GM12864 (cell line): ENCODE measurements around the gene HDAC11.
"Not testable (repeated sequence)": the region's sequence is repeated elsewhere in the genome, so short reads cannot be mapped to it uniquely, and the experiment has no call there.

Source experiments
- DNase-seq: peaks from one replicate; pipeline ENCODE4 v3.0.0-alpha.2; 2011; ENCODE audit warnings: low read depth
- H3K4me3 ChIP-seq: 2 replicates; pipeline ENCODE4 v1.5.1; 2011; ENCODE audit warnings: mild to moderate bottlenecking, low read depth, low read length, control low read depth
- TF ChIP-seq, protein P1 (sequence below): IDR thresholded peaks from 2 replicates; pipeline ENCODE4 v1.5.1; 2011; ENCODE audit warnings: low read depth, mild to moderate bottlenecking, moderate library complexity, low read length, control low read depth, inconsistent platforms; ENCODE audit errors: missing control alignments

The HDAC11 gene

DNA sequence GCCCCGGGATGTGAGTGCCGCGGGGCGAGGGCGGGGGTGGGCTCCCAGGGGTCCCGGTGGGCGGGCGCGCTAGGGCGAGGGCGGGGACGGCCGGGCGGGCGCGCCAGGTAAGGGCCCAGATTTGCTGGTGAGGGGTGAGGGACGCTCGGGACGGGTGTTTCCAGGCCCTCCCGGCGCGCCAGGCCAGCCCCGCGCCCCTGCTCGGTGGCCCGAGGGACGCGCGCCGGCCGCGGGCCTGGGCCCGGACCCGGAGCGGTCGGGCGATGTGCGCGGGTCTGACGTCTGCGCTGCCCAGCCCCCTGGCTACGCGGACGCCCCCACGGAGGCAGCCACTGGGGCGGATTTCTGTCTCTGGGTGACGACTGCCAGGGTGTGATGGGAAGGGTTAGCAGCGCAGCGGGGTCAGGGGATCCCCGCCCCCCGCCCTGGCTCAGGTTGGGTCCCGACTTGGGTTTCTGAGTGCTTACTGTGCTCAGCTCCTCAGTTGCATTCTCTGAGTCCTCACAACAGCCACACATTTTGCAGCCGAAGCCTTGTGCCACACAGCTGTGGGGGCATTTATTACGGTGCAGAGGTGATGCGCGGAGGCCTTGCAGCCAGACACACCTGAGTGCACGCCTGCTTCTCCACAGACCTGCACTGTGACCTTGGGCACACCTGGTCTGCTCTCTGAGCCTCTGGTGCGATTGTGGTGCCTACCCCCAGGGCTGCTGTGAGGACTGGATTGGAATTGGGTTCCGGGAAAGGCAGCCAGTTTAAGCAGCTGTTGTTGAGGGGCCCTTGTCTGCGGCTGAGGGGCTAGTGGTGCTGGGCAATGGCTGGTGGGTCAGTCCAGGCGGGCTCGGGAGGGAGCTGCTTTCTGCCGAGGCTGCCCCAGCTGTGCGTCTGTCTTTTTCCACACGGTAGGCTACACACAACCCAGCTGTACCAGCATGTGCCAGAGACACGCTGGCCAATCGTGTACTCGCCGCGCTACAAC is 523 bp downstream of the HDAC11 start:
- TF ChIP-seq, protein P1, sequence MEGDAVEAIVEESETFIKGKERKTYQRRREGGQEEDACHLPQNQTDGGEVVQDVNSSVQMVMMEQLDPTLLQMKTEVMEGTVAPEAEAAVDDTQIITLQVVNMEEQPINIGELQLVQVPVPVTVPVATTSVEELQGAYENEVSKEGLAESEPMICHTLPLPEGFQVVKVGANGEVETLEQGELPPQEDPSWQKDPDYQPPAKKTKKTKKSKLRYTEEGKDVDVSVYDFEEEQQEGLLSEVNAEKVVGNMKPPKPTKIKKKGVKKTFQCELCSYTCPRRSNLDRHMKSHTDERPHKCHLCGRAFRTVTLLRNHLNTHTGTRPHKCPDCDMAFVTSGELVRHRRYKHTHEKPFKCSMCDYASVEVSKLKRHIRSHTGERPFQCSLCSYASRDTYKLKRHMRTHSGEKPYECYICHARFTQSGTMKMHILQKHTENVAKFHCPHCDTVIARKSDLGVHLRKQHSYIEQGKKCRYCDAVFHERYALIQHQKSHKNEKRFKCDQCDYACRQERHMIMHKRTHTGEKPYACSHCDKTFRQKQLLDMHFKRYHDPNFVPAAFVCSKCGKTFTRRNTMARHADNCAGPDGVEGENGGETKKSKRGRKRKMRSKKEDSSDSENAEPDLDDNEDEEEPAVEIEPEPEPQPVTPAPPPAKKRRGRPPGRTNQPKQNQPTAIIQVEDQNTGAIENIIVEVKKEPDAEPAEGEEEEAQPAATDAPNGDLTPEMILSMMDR, result no peak
- no peak for DNase-seq
- H3K4me3 ChIP-seq, result peak overlapping the region; percentile 48

DNA sequence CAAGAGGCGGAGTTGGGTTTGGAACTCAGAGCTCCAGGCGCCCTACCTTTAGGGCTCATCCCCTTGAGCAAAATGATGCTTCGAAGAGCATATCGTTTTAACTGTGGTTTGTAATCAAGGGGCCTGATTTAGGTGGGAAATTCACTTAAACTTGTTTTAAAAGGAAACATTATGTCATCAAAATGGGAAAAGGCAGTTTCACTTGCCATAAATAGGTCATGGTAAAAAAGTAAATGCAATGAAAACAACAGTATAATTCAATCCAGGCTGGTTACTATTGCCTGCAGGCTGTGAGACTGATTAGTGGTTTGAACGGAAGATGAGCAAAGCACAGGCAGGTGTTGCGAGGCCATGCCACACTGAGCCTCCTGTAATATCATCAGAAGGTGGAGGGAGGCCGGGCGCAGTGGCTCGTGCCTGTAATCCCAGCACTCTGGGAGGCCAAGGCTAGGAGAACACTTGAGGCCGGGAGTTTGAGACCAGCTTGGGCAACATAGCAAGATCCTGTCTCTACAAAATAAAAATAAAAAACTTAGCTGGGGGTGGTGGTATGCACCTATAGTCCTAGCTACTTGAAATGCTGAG is 2.1 kb downstream of the HDAC11 start:
- TF ChIP-seq, protein P1, result no peak
- no peak for DNase-seq
- H3K4me3 ChIP-seq, result no peak overlapping the region

DNA sequence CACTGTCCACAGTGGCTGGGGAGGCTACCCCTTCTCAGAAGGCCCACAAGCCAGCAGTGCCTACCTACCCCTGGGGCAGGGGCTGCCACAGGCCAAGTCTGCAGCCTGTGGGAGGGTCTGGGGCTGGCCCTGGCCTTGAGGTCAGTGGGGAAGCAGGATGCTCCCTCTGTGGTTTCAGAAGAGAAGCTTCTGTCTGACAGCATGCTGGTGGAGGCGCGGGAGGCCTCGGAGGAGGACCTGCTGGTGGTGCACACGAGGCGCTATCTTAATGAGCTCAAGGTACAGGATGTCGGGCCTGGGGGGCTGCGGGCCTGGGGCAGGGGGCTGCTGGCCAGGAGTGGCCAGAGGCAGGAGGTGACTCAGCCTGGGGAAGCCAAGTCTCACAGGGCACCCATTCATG is 3.2 kb downstream of the HDAC11 start:
- no peak for DNase-seq
- H3K4me3 ChIP-seq, result no peak overlapping the region
- TF ChIP-seq, protein P1, result no peak

DNA sequence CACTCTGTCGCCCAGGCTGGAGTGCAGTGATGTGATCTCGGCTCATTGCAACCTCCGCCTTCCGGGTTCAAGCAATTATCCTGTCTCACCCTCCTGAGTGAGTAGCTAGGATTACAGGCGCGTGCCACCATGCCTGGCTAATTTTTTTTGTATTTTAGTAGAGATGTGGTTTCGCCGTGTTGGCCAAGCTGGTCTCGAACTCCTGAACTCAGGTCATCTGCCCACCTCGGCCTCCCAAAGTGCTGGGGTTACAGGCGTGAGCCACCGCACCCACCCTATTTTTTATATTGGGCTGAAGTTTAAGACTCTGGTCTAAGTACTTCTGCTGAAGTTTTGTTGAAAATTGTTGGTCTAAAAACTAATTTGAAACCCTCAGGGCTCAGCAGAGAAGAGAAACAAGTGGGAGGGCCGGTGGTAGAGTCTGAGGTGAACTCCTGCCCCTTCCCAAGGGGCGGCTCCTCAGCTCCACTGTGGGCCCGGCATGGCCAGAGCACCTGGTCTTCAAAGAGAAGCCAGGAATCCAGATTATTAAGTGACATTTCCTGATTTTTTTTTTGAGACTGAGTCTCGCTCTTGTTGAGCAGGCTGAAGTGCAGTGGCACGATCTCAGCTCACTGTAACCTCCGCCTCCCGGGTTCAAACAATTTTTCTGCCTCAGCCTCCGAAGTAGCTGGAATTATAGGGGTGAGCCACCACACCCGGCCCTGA is 4.0 kb downstream of the HDAC11 start:
- no peak overlapping the region for H3K4me3 ChIP-seq
- no peak for DNase-seq
- TF ChIP-seq, protein P1, result no peak

DNA sequence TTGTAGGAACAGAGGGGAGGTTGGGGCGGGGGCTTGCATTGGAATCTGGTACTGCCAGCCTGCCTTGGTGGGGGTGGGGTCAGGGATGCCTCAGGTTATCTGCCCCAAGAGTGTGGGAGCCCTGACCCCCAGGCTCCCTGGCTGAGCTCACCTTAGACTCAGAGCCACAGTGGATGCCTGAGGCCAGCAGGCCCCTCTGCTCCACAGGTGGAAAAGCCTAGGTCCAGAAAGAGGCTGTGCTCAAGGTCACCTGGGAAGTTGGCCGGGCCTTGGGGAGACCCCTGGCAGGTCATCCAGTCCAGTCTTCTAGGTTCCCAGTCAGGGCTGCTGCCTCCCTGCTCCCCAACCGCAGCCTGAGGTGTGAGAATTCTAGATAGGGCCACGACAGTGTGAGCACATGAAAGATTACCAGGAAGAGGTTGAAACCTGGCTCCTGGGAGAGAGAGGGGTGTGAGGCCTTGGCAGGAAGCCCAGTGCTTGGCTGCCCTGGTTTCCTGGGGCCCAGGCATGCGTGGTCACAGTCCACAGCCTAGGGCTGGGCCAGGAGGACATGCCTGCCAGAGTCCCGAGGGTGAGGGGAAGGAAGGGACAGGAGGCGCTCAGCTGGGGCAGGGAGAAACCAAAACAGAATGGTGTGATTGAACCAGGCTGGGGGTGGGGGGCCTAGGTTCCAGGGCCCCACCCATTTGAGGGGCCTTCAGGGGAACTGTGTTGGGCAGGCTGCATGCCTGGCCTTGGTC is 4.9 kb downstream of the HDAC11 start:
- TF ChIP-seq, protein P1, result no peak
- DNase-seq, result no peak
- no peak overlapping the region for H3K4me3 ChIP-seq

DNA sequence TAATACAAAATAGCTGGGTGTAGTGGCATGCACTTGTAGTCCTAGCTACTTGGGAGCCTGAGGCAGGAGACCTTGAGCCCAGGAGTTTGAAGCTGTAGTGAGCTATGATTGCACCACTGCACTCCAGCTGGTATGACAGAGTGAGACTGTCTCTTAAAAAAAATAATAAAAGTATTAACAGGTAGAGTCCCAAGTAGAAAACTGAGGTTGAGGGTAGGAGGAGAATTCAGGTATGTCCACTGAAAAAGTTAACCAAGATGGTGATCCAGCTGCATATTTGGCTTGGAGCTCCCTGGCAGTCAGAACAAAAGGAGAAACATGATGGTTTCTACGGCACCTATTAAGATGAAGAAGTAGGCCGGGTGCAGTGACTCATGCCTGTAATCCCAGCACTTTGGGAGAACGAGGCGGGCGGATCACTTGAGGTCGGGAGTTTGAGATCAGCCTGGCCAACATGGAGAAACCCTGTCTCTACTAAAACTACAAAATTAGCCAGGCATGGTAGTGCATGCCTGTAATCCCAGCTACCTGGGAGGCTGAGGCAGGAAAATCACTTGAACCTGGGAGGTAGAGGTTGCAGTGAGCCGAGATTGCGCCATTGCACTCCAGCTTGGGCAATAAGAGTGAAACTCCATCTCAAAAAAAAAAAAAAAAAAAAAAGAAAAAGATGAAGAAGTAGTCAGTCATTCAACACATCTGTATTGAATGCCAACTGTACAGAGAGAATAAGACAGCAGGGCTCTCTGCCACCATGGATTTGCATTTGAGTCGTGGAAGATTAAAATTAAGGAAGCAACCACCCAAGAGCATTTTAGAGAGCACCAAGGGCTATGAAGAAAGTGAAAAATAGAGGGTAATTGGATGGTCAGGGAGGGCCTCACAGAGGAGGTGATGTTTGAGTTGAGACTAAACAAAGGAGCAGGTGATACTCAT is 5.8 kb downstream of the HDAC11 start:
- not testable (repeated sequence) for DNase-seq, H3K4me3 ChIP-seq
